Stimulated activated CD4-positive, alpha-beta T cell treated with anti-CD3 and anti-CD28 coated beads, TNF-alpha, amount 100 ng/mL, for 48 hours (primary cell): ENCODE data around the gene LRMDA.

ENCODE experiments used
- DNase-seq, 3 donors: peaks; one replicate each; pipeline ENCODE4 v3.0.0-alpha.2; 2020; ENCODE audit warnings: low read depth in 3 of 3

The LRMDA gene

DNA sequence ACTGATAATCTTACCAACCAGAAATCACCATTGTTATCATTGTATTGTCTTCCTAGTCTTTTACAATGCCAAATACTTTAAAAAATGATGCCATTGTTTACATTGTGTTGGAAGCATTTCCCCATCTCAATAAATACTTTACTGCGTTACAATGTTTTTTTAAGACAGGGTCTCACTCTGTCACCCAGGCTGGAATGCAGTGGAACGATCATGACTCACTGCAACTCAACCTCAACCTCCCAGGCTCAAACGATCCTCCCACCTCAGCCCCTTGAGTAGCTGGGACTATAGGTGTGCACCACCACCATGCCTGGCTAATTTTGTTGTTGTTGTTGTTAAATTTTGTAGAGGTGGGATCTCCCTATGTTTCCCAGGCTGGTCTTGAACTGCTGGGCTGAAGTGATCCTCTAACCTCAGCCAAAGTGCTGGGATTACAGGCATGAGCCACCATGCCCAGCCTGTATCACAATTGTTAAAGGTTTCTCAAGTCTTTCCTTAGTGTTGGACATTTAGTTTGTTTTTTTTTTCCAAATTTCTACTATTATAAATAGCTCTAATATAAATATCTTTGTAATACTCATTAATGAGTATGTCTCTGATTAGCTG is 13.5 kb downstream of the LRMDA start:
- no peak for DNase-seq

DNA sequence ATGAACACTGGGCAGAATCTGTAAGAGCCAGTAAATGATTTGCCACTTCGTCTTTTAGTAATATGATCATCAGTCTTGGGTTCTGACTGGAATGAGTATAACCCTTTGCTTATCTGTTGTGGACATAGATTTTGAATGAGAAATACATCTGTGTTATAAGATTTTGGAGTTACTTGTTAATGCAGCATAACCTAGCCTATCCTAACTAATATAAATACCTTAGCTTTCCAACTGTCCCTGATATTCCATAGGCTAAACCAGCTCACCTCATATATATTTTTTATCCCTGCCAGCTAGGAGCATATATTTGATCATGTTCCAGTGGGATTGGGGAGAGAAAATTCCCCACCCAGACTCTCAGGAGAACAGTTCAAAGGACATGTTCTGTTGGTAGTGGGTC is 15.1 kb downstream of the LRMDA start:
- no peak for DNase-seq

DNA sequence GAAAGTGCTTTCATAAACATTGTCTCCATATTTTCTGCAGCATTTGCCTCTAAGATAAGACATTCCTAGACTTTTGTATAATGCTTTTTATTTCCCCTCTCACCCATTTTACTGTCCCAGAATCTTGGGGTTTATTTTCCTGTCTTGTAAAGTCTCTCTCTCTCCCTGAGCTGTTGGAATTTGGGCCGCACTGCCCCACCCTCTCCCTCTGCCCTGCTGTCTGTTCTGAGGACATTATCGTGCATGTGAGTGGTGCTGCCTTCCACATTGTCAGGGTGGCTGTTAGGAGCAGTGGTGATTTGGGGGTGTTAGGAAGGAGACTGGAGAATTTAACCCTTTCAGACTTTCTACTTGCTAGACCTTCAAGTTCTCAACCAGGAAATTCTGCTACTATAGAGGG is 16.7 kb downstream of the LRMDA start:
- DNase-seq, result no peak

DNA sequence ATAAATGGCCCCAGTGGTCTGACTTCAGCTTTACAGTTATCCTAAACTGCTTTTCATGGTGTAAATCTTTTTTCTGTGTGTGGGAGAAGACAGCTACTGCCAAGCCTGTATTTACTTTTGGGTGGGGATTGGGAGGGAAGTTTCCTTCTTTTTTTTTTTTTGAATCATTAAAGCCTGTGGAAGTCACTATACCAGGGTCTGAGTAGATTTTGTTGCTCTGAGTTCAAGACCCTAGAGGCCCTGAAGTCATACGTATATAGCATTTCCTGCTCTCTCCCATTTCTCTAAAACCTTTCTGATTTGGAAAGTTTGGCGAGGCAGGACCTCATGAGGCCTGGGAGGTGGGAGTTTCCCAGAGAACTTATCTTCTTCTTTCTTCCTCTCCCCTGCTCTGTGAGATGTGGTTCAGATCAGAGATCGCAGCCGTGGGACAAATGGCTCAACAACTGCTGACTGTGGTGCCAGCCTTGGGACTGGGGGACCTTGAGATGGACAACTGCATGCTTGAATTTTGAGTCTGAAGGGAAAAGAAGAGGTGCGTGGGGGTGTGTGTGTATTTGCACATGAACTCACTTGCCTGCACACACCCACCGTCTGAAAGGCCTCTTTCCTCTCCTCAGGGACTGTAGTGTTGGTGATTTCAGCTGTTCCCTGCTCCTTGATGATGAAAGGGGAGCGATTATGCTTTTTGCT is 18.1 kb downstream of the LRMDA start:
- no peak for DNase-seq

DNA sequence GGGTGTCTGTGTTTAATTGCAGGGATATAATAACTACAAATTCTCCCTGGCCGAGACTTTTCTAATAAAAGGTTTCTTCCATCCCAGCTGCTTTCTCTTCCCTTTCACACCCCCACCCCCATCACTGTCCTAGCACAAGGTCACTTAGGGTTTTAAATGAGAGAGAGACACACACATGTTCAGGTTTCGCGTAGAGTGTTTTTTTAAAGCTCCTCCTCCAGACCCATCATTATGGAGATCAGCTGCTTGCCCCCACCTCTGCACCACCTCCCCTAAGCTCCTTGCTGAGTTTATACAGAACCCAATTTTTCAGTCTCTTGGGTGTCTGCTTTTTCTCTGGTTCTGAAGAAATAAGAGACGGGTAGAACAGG is 18.6 kb downstream of the LRMDA start:
- DNase-seq, result no peak

DNA sequence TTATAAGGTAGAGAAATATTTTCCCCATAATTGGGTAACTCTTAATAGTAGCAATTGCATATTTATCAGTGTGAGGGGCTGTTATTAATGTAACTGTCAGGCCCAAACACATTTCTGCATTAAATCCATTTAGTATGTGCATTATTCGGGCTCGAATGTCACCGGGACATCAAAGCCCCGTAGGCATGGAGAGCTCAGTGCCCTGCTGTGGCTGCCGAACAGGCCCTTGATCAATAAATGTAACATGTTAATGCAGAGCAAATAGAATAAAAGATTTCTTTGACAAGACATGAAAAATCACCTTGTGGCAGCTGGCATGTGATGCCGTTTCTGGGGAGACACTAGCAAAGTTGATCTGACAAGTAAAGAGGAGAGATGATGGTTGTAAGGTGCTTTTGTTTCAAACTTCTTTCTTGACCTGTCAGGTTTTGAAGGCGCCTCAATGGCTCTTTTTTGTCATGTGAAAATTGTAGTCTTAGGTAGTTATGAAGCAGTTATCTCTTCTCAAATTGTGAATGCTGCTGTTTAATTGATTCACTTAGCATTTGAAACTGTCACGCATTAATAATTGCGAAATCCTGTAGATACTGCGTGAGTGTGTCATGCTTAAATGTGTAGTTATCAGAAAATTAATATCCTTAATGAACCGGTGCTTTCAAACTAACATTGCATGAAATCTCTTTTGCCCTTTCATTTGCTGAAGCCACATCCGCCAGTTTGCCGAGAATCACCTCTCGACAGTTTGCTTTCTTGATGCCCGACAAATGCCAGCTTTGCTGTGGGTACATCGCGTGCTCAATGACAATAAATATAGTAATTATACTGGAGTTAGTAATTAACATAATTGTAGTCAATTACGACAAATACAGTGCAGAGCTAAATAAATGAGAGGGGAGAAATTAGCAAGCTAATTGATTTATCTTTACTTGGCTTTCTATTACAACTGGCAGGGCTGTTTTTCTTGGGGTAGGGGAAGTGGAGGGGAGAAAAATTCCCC is 19.5 kb downstream of the LRMDA start:
- DNase-seq, result no peak

DNA sequence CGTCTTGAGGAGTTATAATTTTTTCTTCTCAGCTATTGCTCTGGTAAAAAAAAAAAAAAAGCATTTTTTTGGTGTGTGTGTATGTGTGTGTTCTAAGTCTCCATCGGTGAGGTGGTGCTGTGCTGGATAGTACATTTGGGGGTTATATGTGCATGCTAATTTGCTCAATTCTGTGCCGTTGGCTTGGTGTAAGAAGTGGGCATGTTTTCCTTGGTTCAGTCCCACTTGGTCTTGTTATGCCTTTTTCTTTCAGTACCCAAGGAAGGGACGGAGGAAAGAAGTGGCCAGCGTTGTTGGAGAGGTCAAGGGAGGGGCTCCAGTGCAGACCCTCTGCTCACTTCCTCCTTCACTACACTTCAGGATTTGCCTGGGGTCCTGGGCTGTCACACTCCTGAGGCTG is 20.4 kb downstream of the LRMDA start:
- DNase-seq, result no peak

DNA sequence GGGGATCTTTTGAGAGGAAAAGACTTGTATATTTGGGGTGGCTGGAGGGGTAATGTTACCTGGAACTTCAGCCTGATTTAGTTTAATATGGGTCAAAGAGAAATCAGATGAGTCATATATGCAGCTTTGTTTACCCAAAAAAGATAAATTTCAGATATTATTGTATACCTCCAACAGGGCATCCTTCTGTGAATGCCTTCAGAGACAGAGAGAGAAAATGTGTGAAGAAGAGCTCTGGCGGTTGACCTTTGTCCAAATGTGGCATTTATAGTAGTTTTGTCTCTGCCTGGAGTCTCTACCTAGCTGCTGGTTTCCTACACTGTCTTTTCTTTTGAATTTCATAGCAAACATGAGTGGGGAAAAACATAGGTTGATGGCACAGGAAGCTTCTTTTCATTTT is 21.6 kb downstream of the LRMDA start:
- no peak for DNase-seq

DNA sequence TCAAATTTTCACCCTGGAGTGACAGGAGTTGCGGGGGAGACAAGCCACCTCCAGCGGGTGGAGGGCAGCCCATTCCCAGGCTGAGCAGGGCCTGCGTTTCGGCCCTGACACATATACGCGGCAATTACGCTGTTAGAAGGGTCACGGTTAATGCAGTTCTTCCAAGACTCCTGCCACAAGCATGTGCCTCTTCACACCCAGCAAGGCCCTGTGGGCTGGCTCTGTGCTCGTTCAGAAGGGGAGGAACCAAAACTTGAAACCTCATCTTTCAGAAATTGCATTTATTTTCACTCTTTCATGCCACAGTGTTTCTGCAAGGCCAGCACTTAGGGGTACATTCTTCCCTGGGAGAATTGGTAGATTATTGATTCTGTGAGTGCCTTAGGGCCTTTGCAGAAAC is 24.7 kb downstream of the LRMDA start:
- DNase-seq, result no peak

DNA sequence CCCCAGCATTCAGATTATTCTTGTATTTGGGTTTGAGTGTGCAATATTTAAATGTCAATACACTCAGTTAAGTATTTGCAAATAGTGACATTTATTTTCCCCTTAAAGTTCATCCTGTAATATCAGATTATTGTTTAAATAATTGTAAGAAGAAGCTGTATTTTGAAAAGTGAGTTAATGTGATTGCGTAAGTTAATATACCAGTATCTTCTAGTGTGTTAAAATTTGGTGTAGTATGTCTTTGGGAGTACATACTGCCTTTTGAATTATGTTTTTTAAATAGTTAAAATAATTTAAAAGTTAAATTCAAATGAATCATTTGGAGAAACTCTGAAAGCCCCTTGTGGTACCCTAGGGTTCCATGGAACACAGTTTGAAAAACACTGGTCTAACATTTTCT is 28.6 kb downstream of the LRMDA start:
- DNase-seq, result no peak

DNA sequence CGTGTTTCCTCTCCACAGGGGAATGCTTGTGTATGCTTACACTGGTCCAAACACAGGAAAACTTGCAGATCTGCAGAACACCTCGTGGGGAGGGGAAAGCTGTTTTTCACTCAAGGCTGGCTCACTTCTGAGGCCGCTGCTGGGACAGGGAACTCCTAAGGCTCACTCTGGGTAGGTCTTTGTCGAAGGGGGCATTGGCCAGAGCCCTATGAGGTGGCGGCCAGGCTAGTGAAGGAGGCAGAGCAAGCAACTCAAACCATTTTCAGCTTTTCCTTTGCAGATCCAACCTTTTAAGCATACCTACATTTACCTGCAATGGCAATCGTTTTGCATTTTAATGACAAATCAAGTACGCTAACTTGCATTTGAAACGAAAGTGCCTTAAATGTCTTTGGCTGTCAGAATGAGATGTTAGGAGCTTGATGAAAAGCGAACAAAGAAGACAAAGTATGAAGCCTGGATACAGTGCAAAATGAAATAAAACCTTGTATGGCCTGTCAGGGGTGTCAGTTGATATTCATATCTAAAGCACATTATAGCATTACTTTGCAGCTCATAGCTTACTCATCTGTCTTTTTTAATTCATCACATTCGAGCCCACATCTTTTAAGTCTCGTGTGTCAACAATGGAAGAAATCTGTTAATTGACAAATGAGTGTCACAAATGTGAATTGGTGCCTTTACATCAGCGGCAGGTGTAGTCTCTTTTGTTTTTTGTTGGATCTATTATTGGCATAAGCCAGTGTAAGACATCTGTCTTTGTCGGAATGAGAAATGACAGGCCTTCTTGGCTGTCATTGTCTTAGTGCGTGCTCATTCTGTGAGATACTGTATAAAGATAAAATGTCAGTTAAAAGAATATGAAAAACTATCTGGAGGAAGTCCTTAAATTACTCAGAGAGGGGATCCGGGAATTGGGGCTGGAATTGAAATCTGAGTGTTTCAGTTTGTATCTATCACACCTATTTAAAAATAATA is 30.5 kb downstream of the LRMDA start:
- DNase-seq, result no peak

DNA sequence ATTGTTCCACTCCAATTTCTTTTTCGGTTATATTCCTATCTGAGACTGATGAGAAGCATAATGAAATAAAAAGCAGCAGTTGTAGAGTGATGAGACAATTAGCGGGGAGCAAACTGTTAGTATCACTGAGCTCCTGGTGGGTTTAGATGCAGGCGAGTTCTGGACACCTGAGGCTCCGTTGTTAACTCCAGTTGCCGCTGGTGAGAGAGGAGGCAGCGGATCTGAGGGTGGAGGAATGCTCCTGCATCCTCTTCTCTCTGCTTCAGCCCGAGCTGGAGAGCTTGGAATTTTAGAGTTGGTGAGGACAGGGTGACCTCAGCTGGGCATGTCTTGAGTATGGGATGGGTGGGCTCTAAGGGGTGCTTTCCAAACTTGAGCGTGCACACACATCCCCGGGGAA is 31.4 kb downstream of the LRMDA start:
- no peak for DNase-seq

DNA sequence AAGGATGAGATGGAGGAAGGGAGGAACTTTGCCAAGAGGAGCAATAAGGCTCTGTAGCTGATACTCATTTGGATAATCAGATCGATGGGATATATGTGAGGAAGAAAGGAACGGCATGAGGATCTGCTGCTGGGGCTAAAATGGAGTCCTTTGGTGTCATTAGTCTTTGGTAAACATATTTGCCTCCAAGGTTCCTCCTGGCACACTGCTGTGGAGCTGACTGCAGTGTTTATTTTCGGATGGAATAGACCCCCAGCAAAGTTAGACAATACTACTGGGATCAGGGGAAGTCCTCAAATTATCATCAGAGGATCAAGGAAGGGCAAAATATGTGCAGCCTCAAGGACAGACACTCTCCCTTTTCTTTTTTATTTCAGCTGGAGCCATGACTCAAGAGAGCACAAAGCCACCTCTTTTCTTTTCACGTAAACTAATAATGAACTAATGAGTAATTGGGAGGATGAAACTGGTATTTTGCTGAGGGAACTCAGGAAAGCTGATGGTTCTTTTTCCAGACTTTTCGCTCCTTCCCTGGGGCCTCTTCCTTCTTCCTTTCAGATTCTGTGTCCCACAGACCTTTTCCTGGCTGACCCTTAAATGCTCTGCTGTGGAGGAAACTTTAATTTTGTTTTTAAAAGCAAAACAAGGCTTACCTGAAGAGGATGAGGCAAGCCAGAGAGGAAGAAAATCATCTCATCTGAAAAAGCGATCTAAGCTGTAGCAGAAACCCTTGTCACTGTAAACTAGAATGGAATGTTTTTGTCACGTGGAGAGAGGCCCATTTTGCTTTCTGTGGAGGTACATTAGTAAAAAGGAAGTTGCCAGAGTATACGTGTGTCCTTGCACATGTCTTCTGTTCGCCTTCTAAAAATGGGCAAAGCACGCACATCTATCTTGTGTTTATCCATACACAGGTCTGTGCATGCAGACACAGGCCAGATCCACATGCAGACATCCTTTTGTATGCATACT is 33.3 kb downstream of the LRMDA start:
- DNase-seq, result no peak

DNA sequence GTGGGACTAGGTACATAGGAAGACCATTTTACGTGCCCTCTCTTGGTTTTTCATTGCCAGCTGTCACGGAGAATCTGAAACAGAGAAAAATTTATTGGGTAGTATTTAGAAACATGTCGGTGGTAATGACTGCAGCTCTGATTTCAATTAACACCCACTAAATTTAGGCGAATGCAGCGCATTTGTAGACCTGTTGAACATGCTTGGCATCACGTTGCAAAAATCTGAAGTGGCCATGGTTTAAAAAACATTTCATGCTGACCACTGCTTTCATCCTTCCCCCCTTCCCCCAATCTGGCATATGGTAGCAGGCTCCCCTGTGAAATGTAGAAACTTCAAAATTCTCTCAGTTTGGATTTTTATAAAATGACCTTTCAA is 34.0 kb downstream of the LRMDA start:
- no peak for DNase-seq

DNA sequence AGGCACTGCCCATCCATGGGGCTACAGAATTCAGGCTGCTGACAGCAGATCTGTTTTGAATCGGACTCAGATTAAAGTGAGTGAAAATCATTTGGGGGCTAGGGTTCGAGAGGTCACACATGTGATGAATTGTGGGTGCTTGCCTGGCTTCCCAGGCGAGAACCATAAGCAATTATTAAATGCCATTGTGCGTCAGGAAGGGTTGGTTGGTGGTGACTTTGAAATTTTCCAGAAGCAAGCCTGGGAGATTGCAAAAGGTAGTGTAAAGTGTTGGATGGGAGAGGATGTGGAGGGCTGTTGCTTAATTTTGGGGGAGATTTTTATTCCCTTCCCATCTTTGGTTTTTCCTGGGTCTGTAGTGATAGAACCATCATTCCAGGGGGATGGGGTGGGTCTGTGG is 34.6 kb downstream of the LRMDA start:
- DNase-seq, result no peak

DNA sequence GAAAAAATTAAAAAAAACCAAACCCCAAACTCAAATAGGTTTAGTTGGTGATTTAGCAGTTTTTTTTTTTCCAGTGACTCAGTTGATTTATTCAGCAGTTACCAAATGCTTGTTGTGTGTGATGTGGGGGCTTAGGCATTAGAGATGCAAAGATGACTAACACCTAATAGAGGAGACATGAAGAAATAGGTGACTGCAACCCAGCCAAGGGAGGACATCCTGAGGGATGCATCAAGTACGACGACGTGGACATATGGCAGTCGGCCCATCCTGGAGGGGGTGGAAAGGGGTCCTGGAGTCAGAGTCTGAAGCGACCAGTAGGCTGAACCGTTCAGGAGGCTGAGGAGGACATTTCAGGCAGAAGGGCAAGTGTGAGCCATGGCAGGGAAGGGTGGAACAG is 35.5 kb downstream of the LRMDA start:
- no peak for DNase-seq

DNA sequence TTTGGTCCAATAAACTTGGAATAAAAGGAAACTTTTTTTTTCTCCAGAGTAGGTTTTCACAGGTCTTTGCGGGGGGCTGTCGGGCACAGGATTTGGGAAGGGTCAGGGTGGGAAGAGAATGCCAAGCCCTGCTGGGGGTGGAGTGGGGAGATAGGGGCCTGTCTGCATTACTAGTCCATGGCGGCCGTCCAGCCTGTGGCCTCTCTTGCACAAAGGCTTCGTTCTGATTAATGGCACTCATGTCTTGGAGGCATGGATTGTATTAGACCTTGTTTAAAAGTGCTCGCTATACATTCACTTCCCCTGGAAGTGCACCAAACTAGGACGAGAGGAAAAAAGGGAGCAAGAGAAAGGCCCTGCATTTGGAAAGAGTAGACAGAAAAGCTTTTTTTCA is 37.2 kb downstream of the LRMDA start:
- DNase-seq, result no peak

DNA sequence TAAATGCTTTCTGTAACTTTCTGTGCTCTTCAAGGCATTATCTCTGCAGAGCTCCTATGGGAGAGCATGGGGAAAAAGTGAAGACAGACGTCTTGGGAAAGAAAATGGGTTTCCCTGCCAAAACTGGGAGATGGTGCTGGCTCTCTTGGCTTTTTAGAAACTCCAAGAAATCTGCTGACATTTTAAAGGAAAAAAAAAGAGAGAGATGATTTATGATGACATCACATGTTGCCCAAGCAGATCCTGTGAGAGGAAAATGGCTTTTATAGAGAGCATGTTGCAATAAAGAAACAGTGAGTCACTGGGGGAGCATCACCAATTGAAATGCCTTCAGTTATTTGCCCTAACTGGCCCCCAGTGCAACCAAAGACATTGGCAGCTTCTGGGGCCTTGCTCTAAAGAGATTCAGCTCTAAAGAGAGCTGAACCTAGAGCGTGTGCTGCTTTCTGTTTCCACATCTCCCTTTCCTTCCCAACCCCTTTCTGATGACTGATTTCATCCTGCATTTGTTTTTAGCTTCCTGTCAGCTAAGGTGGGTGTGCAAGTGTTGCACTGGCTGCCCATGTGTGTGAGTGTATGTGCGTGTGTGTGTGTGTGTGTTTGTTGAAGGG is 37.7 kb downstream of the LRMDA start:
- no peak for DNase-seq

DNA sequence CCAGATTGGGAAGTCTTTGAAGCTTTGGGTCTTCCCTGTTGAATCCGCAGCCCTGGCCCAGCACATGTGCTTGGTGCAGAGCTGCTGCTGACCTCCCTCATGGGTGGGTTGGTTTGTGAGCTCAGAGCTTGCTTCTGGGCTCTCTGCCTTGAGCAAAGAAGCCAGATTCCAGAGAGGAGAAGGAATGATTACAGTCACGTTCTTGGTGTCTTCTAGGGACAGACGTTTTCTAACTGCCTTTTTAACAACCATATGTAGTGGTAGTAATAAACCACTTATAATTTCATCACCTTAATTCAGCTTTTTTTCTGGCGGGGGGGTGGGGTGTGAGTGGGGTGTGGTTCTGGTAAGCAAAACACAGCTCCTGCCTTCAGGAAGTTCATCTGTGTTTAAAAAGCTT is 39.5 kb downstream of the LRMDA start:
- DNase-seq, result no peak

DNA sequence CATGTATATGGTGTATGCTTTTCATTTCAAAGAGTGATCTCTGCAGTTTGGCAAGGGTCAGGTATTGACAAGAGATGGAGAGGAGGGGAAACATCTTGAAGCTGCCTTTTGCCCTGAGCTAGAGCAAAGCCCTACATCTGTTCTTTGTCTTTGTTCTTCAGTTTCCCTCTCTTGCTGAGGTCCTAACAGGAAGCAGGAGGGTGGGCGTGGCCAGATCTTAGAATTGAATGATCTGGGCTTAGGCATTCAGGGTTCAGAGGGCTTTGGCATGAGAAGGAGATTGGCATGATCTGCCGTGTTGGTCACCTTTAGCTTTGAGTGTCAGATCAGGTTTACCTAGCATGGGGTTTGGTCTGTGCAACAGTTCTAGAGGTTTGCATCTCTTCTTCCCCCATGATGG is 41.3 kb downstream of the LRMDA start:
- DNase-seq, result no peak
